NT2/D1 (cell line): ENCODE results near the gene MAGI2.
A peak's percentile ranks its signal among the peaks of the same experiment; 100 is the strongest.
"Not testable (repeated sequence)": the region's sequence is repeated elsewhere in the genome, so short reads cannot be mapped to it uniquely, and the experiment has no call there.

Experiments used
- DNase-seq: peaks from one replicate; pipeline ENCODE4 v3.0.0-alpha.2; 2011; ENCODE audit warnings: low read depth, low spot score
- H3K27me3 ChIP-seq: 2 replicates; pipeline ENCODE4 v1.6.0; 2011; ENCODE audit warnings: mild to moderate bottlenecking; ENCODE audit not compliant: insufficient read length, insufficient read depth
- H3K36me3 ChIP-seq: 2 replicates; pipeline ENCODE4 v1.6.1; 2011; ENCODE audit warnings: mild to moderate bottlenecking, low read length, mixed read lengths; ENCODE audit not compliant: insufficient read depth, insufficient read length
- H3K4me1 ChIP-seq: 2 replicates; pipeline ENCODE4 v1.5.1; 2011; ENCODE audit not compliant: insufficient read depth, insufficient read length
- H3K4me3 ChIP-seq: 2 replicates; pipeline ENCODE4 v1.5.1; 2011; ENCODE audit warnings: low read depth; ENCODE audit not compliant: insufficient read length
- H3K9ac ChIP-seq: 2 replicates; pipeline ENCODE4 v1.6.0; 2011; ENCODE audit warnings: low read depth; ENCODE audit not compliant: insufficient read length
- H3K9me3 ChIP-seq: 2 replicates; pipeline ENCODE4 v1.5.1; 2011; ENCODE audit warnings: mild to moderate bottlenecking, low read length; ENCODE audit not compliant: insufficient read depth
- SUZ12 ChIP-seq: IDR thresholded peaks from 2 replicates; pipeline ENCODE4 v1.6.1; 2011; ENCODE audit not compliant: insufficient read length, insufficient read depth; ENCODE audit errors: extremely low read depth
- YY1 ChIP-seq: IDR thresholded peaks from 2 replicates; pipeline ENCODE4 v1.6.1; 2011; ENCODE audit not compliant: insufficient read length, insufficient read depth
- ZNF274 ChIP-seq: IDR thresholded peaks from 2 replicates; pipeline ENCODE4 v1.6.1; 2011; ENCODE audit warnings: mild to moderate bottlenecking, low read depth, low read length

MAGI2 gene

GRCh38 chr7:78253850-78254725 is 1199.4 kb downstream of the MAGI2 start:
- Histone ChIP-seq H3K9me3 (no peaks in the 10 kb centered on the region), H3K4me1 (no peaks in the 10 kb centered on the region), H3K36me3 (no peaks in the 10 kb centered on the region), H3K4me3 (no peak overlapping the region), H3K27me3 (no peaks in the 10 kb centered on the region), H3K9ac (no peak overlapping the region)
- no peak for DNase-seq
- TF ChIP-seq SUZ12 (no peak), ZNF274 (no peak), YY1 (no peak)

DNA sequence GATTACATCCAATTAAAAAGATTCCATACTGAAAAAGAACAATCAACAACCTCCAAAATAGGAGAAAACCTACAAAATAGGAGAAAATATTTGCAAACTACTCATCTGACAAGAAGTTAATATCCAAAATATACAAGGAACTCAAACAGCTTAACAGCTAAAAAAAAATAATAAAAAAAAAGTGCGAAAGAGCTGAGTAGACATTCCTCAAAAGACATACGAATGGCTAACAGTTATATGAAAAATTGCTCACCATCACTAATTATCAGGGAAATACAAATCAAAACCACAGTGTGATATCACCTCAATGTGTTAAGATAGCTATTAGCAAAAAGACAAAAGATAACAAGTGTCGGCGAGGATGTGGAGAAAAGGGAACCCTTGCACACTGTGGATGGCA is 1204.6 kb downstream of the MAGI2 start:
- no peak overlapping the region for H3K4me3 ChIP-seq
- H3K36me3 ChIP-seq, result no peaks in the 10 kb centered on the region
- no peak for DNase-seq
- H3K27me3 ChIP-seq, result no peaks in the 10 kb centered on the region
- no peaks in the 10 kb centered on the region for H3K4me1 ChIP-seq
- no peak for TF ChIP-seq YY1
- no peak for TF ChIP-seq ZNF274
- TF ChIP-seq SUZ12, result no peak
- peaks cover 20% of the 10 kb centered on the region; the same call in 1 of the 2 replicates for H3K9me3 ChIP-seq
- H3K9ac ChIP-seq, result no peak overlapping the region

DNA sequence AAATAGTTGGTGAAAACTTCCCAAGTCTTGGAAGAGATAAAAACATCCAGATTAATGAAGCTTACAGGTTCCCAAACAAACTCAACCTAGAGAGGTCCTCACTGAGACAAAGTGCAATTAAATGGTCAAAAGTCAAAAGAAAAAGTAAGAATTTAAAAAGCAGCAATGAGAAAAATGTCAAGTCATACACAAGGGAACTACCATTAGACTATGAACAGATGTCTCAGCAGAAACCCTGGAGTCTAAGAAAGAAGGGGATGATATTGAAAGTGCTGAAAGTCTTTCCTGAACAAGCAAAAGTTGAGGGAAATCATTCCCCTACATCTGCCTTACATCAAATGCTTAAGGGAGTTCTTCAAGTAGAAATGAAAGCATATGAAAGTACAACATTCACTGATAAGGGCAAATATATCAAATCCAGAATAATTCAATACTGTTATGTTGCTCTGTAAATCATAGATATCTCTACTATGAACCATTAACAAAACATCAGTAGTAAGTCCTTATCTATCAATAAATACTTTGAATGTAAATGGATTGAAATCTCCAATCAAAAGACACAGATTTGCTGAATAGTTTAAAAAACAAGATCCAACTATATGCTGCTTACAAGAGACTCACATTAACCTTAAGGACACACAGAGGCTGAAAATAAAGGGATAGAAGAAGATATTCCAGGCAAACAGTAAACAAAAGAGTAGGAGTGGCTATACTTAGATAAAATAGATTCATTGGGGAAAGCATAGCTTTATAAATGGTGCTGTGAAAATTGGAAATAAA is 1205.4 kb downstream of the MAGI2 start:
- DNase-seq, result no peak
- H3K9ac ChIP-seq, result no peak overlapping the region
- peaks cover 20% of the 10 kb centered on the region; the same call in 1 of the 2 replicates for H3K9me3 ChIP-seq
- no peaks in the 10 kb centered on the region for H3K4me1 ChIP-seq
- no peaks in the 10 kb centered on the region for H3K36me3 ChIP-seq
- TF ChIP-seq SUZ12 (no peak), ZNF274 (no peak), YY1 (no peak)
- no peaks in the 10 kb centered on the region for H3K27me3 ChIP-seq
- H3K4me3 ChIP-seq, result no peak overlapping the region

DNA sequence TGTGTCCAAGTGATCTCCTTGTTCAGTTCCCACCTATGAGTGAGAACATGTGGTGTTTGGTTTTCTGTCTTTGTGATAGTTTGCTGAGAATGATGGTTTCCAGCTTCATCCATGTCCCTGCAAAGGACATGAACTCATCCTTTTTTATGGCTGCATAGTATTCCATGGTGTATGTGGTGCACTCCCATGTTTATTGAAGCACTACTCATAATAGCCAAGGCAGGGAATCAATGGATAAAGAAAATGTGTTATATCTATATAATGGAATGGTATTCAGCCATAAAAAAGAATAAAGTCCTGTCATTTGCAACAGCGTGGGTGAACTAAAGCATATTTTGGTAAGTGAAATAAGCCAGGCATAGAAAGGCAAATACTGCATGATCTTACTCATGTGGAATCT is 1213.3 kb downstream of the MAGI2 start:
- DNase-seq, H3K36me3 ChIP-seq, H3K9me3 ChIP-seq, H3K4me3 ChIP-seq, H3K9ac ChIP-seq, H3K27me3 ChIP-seq, H3K4me1 ChIP-seq: not testable (repeated sequence)

DNA sequence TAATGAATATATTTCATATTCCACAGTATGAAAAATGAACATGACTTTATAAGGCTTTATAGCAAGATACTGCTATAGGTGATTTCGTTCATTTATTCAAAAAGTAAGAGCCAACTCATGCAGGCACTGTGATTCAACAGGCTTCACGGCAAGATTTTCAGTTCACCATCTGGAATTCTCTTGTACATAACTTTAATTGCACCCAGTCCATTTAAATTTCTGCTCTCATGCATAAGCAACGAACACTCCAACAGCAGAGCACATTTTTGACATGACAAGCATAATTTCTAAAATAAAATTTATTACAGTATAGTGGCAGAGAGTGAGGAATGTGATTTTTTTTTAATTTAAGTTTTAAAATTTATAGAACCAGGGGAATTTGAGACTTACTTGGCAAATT is 1218.8 kb downstream of the MAGI2 start:
- Histone ChIP-seq H3K36me3 (no peaks in the 10 kb centered on the region), H3K9me3 (no peaks in the 10 kb centered on the region), H3K4me1 (no peaks in the 10 kb centered on the region), H3K4me3 (no peak overlapping the region), H3K27me3 (no peaks in the 10 kb centered on the region), H3K9ac (no peak overlapping the region)
- no peak for DNase-seq
- TF ChIP-seq YY1 (no peak), ZNF274 (no peak), SUZ12 (no peak)

- no peak overlapping the region for H3K9ac ChIP-seq
- H3K9me3 ChIP-seq, result no peaks in the 10 kb centered on the region
- H3K27me3 ChIP-seq, result no peaks in the 10 kb centered on the region
- no peak for DNase-seq
- no peaks in the 10 kb centered on the region for H3K4me1 ChIP-seq
- TF ChIP-seq ZNF274 (no peak), YY1 (no peak), SUZ12 (no peak)
- no peaks in the 10 kb centered on the region for H3K36me3 ChIP-seq
- H3K4me3 ChIP-seq, result no peak overlapping the region
Observed at GRCh38 chr7:78232806-78233205, 1220.7 kb downstream of the MAGI2 start.

DNA sequence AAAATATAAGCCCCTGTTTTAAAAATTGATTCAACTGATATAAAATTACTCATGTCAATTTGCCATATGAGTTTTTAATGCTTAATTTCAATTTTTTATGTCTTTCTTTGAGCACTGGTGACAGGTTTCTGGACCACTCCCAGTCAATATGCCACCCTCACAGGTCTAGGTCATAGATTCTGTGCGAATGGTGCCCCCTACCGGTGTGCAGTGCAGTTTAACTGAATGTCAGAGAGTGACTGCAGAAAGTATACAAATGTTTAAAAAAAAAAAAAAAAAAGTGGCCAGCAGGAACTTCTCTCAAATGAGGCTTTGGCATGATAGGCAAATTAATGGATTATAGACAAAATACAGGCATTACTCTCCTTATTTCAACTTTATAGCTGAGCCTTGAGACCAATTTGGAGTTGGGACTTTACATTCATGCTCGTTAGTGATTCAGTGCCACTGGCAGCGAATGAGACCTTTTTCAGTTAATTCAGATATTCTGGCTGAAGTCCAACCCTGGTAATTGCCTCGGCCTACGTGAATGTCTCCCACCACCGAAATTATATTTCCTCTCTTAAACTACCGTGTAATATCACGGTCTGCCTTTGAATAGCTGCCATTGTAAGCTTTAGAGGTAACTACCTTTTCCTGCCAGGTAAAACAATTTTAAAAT is 1227.3 kb downstream of the MAGI2 start:
- no peaks in the 10 kb centered on the region for H3K9me3 ChIP-seq
- TF ChIP-seq YY1, result no peak
- TF ChIP-seq ZNF274, result no peak
- TF ChIP-seq SUZ12, result no peak
- peak; percentile 78 for DNase-seq

More for the DNA sequence above, 1227.3 kb downstream of the MAGI2 start:
- Histone ChIP-seq H3K9ac (no peak overlapping the region), H3K36me3 (no peaks in the 10 kb centered on the region), H3K4me1 (no peaks in the 10 kb centered on the region), H3K4me3 (no peak overlapping the region), H3K27me3 (no peaks in the 10 kb centered on the region)
